IMR-90 (cell line): ENCODE results near the gene MB. TPM values are rescaled to one million over a fixed set of nuclear protein-coding genes. Genes with fewer than 3 reads are reported as not detected.
A peak's percentile ranks its signal among the peaks of the same experiment; 100 is the strongest.

Experiments used
- ATAC-seq: fragments of 200-7000 bp; cut with Tn5 transposase; 2 replicates; pipeline ENCODE4 v1.9.1; 2020; ENCODE audit warnings: low read depth, mild to moderate bottlenecking, moderate library complexity
- BruUV-seq: library from RNA; stranded (reverse); fragments of 400-500 nt; replicated peaks from 2 replicates; lab custom pipeline; 2021; lab: Mats Ljungman, UMichigan
- CTCF ChIA-PET: fragments of 300-600 bp; formaldehyde crosslinking; extraction: SDS; loops from one replicate; lab custom pipeline; 2021; ENCODE audit warnings: antibody characterized with exemption; lab: Yijun Ruan, JAX
- POLR2A ChIA-PET: fragments of 300-600 bp; sonication (Branson Sonifier 250); formaldehyde crosslinking; loops from one replicate; lab custom pipeline; 2022; ENCODE audit warnings: antibody characterized with exemption; ENCODE audit not compliant: unreplicated experiment; lab: Charles Lee
- DNase-seq: peaks from one replicate; pipeline ENCODE4 v3.0.0; 2013
- H2AFZ ChIP-seq: replicated peaks from 2 replicates; pipeline ENCODE3; 2013; ENCODE audit warnings: low read length, mild to moderate bottlenecking; ENCODE audit not compliant: poor library complexity
- H2AK5ac ChIP-seq: 2 replicates; pipeline ENCODE4 v1.6.1; 2013; ENCODE audit warnings: low read depth, low read length, inconsistent platforms
- H2AK9ac ChIP-seq: replicated peaks from 2 replicates; pipeline ENCODE3; 2013; ENCODE audit warnings: mild to moderate bottlenecking, low read depth, low read length, moderate library complexity; ENCODE audit not compliant: poor library complexity
- H2BK120ac ChIP-seq: 2 replicates; pipeline ENCODE4 v1.6.1; 2013; ENCODE audit warnings: low read depth, low read length, inconsistent platforms
- H2BK15ac ChIP-seq: 3 replicates; pipeline ENCODE4 v1.6.1; 2013; ENCODE audit warnings: low read depth, low read length, inconsistent platforms
- H2BK20ac ChIP-seq: 2 replicates; pipeline ENCODE4 v1.6.1; 2013; ENCODE audit warnings: low read depth, mild to moderate bottlenecking, inconsistent platforms, low read length, moderate library complexity
- H2BK5ac ChIP-seq: 2 replicates; pipeline ENCODE4 v1.6.1; 2013; ENCODE audit warnings: mild to moderate bottlenecking, low read depth, low read length, inconsistent platforms; ENCODE audit not compliant: poor library complexity, severe bottlenecking
- H3K14ac ChIP-seq: replicated peaks from 2 replicates; pipeline ENCODE4 v1.6.1; 2013; ENCODE audit warnings: low read depth, low read length, inconsistent platforms
- H3K18ac ChIP-seq: 2 replicates; pipeline ENCODE4 v1.6.1; 2013; ENCODE audit warnings: low read depth, low read length, control low read depth
- H3K23ac ChIP-seq: 2 replicates; pipeline ENCODE4 v1.6.1; 2013; ENCODE audit warnings: low read depth, low read length, inconsistent platforms
- H3K27ac ChIP-seq: 2 replicates; pipeline ENCODE4 v1.5.1; 2013; ENCODE audit warnings: mild to moderate bottlenecking, control low read depth, low read length; ENCODE audit not compliant: insufficient read depth
- H3K27me3 ChIP-seq: 2 replicates; pipeline ENCODE4 v1.6.1; 2013; ENCODE audit warnings: low read length; ENCODE audit not compliant: control insufficient read depth, insufficient read depth
- H3K36me3 ChIP-seq: 2 replicates; pipeline ENCODE4 v1.6.1; 2013; ENCODE audit warnings: low read length, mixed read lengths; ENCODE audit not compliant: control insufficient read depth, insufficient read depth
- H3K4ac ChIP-seq: 2 replicates; pipeline ENCODE4 v1.6.1; 2013; ENCODE audit warnings: low read depth, low read length, inconsistent platforms
- H3K4me1 ChIP-seq: 2 replicates; pipeline ENCODE4 v1.6.1; 2013; ENCODE audit warnings: low read length, mixed read lengths; ENCODE audit not compliant: control insufficient read depth, insufficient read depth
- H3K4me2 ChIP-seq: 2 replicates; pipeline ENCODE4 v1.6.1; 2013; ENCODE audit warnings: low read depth, mild to moderate bottlenecking, control low read depth, low read length, moderate library complexity
- H3K4me3 ChIP-seq: 2 replicates; pipeline ENCODE4 v1.5.1; 2013; ENCODE audit warnings: low read depth, mild to moderate bottlenecking, control low read depth, low read length, moderate library complexity; ENCODE audit not compliant: insufficient read depth
- H3K56ac ChIP-seq: 2 replicates; pipeline ENCODE4 v1.6.1; 2013; ENCODE audit warnings: low read length, inconsistent platforms; ENCODE audit not compliant: insufficient read depth; ENCODE audit errors: extremely low read depth
- H3K79me1 ChIP-seq, 2 experiments: 2 replicates each; pipeline ENCODE4 v1.6.1; 2013; ENCODE audit warnings: low read length in 2 of 2, inconsistent platforms in 1 of 2, low read depth in 1 of 2
- H3K9ac ChIP-seq: 2 replicates; pipeline ENCODE4 v1.6.1; 2013; ENCODE audit warnings: low read depth, low read length, control low read depth
- H3K9me1 ChIP-seq: 2 replicates; pipeline ENCODE4 v1.6.1; 2013; ENCODE audit warnings: low read length, inconsistent platforms; ENCODE audit not compliant: insufficient read depth
- H3K9me3 ChIP-seq: 2 replicates; pipeline ENCODE4 v1.6.1; 2013; ENCODE audit warnings: low read length; ENCODE audit not compliant: control insufficient read depth, insufficient read depth
- H4K20me1 ChIP-seq: 2 replicates; pipeline ENCODE4 v1.6.1; 2013; ENCODE audit warnings: low read length, inconsistent platforms; ENCODE audit not compliant: insufficient read depth
- H4K5ac ChIP-seq: 2 replicates; pipeline ENCODE4 v1.6.1; 2013; ENCODE audit warnings: mild to moderate bottlenecking, low read depth, low read length, control low read depth
- H4K8ac ChIP-seq, 2 experiments: 2 replicates each; pipeline ENCODE4 v1.6.1; 2013; ENCODE audit warnings: low read depth in 2 of 2, low read length in 2 of 2, control low read depth in 1 of 2, inconsistent platforms in 1 of 2
- H4K91ac ChIP-seq: 2 replicates; pipeline ENCODE4 v1.6.1; 2013; ENCODE audit warnings: low read depth, low read length, inconsistent platforms; ENCODE audit not compliant: insufficient read depth
- CEBPB ChIP-seq: IDR thresholded peaks from 2 replicates; pipeline ENCODE4 v1.6.1; 2012; ENCODE audit warnings: low read depth, low read length, improper control_type of control experiment
- CHD1 ChIP-seq: IDR thresholded peaks from 2 replicates; pipeline ENCODE4 v1.6.1; 2012; ENCODE audit warnings: low read depth, low read length, improper control_type of control experiment
- FOS ChIP-seq: fragments of 150-350 bp; IDR thresholded peaks from 2 replicates; pipeline ENCODE4 v1.6.1; 2016; ENCODE audit warnings: low read depth, low read length
- MAFK ChIP-seq: IDR thresholded peaks from 2 replicates; pipeline ENCODE4 v1.6.1; 2012; ENCODE audit warnings: low read depth, low read length, improper control_type of control experiment
- MAZ ChIP-seq: IDR thresholded peaks from 2 replicates; pipeline ENCODE4 v1.6.1; 2012; ENCODE audit warnings: low read depth, mild to moderate bottlenecking, low read length, improper control_type of control experiment, moderate library complexity, borderline replicate concordance
- MXI1 ChIP-seq: IDR thresholded peaks from 2 replicates; pipeline ENCODE4 v1.6.1; 2012; ENCODE audit warnings: low read depth, mild to moderate bottlenecking, low read length, moderate library complexity, borderline replicate concordance
- NFE2L2 ChIP-seq: fragments of 150-350 bp; IDR thresholded peaks from 2 replicates; pipeline ENCODE4 v1.6.1; 2016; ENCODE audit warnings: low read depth, mild to moderate bottlenecking, low read length
- RAD21 ChIP-seq: IDR thresholded peaks from 2 replicates; pipeline ENCODE4 v1.6.1; 2012; ENCODE audit warnings: low read length, improper control_type of control experiment
- RCOR1 ChIP-seq: IDR thresholded peaks from 2 replicates; pipeline ENCODE4 v1.6.1; 2012; ENCODE audit warnings: mild to moderate bottlenecking, low read length, improper control_type of control experiment; ENCODE audit not compliant: insufficient replicate concordance
- RFX5 ChIP-seq: IDR thresholded peaks from 2 replicates; pipeline ENCODE4 v1.8.0; 2012; ENCODE audit warnings: low read depth, mild to moderate bottlenecking, low read length, moderate library complexity
- SMC3 ChIP-seq: fragments of 150-350 bp; IDR thresholded peaks from 2 replicates; pipeline ENCODE4 v1.6.1; 2016; ENCODE audit warnings: low read depth, mild to moderate bottlenecking, antibody characterized with exemption, low read length, moderate library complexity
- USF2 ChIP-seq: fragments of 150-350 bp; IDR thresholded peaks from 2 replicates; pipeline ENCODE4 v1.6.1; 2017; ENCODE audit warnings: mild to moderate bottlenecking, antibody characterized with exemption, low read length, low read depth
- WGBS, 2 experiments: methylation state at CpG; one replicate each; pipeline versions ENCODE4 v1.1.5 to v1.1.7; 2013; ENCODE audit warnings: missing lambda C conversion rate in 2 of 2; ENCODE audit not compliant: insufficient read length in 1 of 2; ENCODE audit errors: extremely low coverage in 2 of 2; 5-methylcytosine and 5-hydroxymethylcytosine counted together
- dilution Hi-C: fragments of 300-500 bp; cut with HindIII; formaldehyde crosslinking; loops from one replicate; pipeline ENCODE4 v1.14.3; 2018; ENCODE audit warnings: low sequenced_read_pairs; ENCODE audit not compliant: unreplicated experiment
- in situ Hi-C: fragments of 300-500 bp; cut with MboI; formaldehyde crosslinking; loops from 3 replicates; pipeline ENCODE4 v1.14.3; 2019; ENCODE audit warnings: low sequenced_read_pairs, inconsistent platforms, mixed read lengths
- intact Hi-C: fragments of 100-400 bp; cut with micrococcal nuclease; formaldehyde crosslinking; loops from 2 replicates; pipeline ENCODE4 v1.10.0; 2022
- polyA plus RNA-seq, 3 experiments: library from polyadenylated mRNA; depleted of rRNA; stranded (reverse); fragments of >200 nt; gene quantifications; 2 replicates each; pipeline ENCODE4 v1.2.3, GENCODE V29; 2012; ENCODE audit warnings: low replicate concordance in 1 of 3
- total RNA-seq: library from RNA; depleted of rRNA; stranded (reverse); fragments of >200 nt; gene quantifications from 2 replicates; pipeline ENCODE4 v1.2.3, GENCODE V29; 2012
- TF ChIP-seq, protein P1 (sequence below): conservative IDR thresholded peaks from 2 replicates; pipeline ENCODE4 v1.5.1; 2012; ENCODE audit warnings: mild to moderate bottlenecking, low read depth, low read length, improper control_type of control experiment

MB gene
- total and polyA plus RNA-seq, 2 of the 4 experiments (the other 2 are of a cell fraction) = not detected

- Histone ChIP-seq H3K18ac (no peak overlapping the region; the same call in 1 of the 2 replicates), H4K91ac (peak overlapping the region; percentile 32; the same call in 1 of the 2 replicates), H3K14ac (peak overlapping the region; percentile 81), H3K36me3 (peaks cover 5% of the 10 kb centered on the region; the same call in 1 of the 2 replicates), H3K9me1 (peaks cover 7% of the 10 kb centered on the region), H2BK20ac (peak overlapping the region; percentile 24; the same call in 1 of the 2 replicates), H2AK5ac (peak overlapping the region; percentile 48), H3K79me1 (peaks cover 10 to 34% of the 10 kb centered on the region in 2 experiments), H4K8ac (peak overlapping the region in 1 of 2 experiments; percentile 94; a peak in 2 of 4 replicates), H4K5ac (0 out of 2 replicates have a peak overlapping the region, but pooled peaks have one; percentile 12), H3K27me3 (no peaks in the 10 kb centered on the region), H3K4ac (peak overlapping the region; percentile 61), H3K9me3 (peaks cover 3% of the 10 kb centered on the region; the same call in 1 of the 2 replicates), H3K4me3 (no peak overlapping the region), H2AFZ (no peak overlapping the region), H3K4me2 (peak overlapping the region; percentile 95; the same call in 1 of the 2 replicates), H2AK9ac (peak overlapping the region; percentile 20), H2BK5ac (no peak overlapping the region), H4K20me1 (no peaks in the 10 kb centered on the region), H2BK120ac (peak overlapping the region; percentile 91), H3K23ac (peak overlapping the region; percentile 73; the same call in 1 of the 2 replicates), H2BK15ac (no peak overlapping the region), H3K4me1 (peaks cover 10% of the 10 kb centered on the region), H3K9ac (peak overlapping the region; percentile 40; the same call in 1 of the 2 replicates), H3K27ac (no peak overlapping the region), H3K56ac (no peak overlapping the region)
- BruUV-seq = no TSS peak
- ChIA-PET CTCF (no interaction called here), POLR2A (no interaction called here)
- in situ Hi-C loops (no loop called here), intact Hi-C loops (loop anchor here (5.0 kb wide), 2 partner anchors 93 to 188 kb away; no protein-coding TSS in a partner anchor), dilution Hi-C loops (no loop called here)
- WGBS, 2 experiments = 85% methylated on average over 2 of the region's 7 CpGs; no CpG with 5 or more reads in 1 of the 2 experiments
- no peak for TF ChIP-seq USF2
- TF ChIP-seq CHD1 = no peak
- TF ChIP-seq RCOR1 = no peak
- no peak for TF ChIP-seq SMC3
- TF ChIP-seq RAD21 = no peak
- TF ChIP-seq CEBPB = no peak
- no peak for TF ChIP-seq MAFK
- TF ChIP-seq, protein P1, sequence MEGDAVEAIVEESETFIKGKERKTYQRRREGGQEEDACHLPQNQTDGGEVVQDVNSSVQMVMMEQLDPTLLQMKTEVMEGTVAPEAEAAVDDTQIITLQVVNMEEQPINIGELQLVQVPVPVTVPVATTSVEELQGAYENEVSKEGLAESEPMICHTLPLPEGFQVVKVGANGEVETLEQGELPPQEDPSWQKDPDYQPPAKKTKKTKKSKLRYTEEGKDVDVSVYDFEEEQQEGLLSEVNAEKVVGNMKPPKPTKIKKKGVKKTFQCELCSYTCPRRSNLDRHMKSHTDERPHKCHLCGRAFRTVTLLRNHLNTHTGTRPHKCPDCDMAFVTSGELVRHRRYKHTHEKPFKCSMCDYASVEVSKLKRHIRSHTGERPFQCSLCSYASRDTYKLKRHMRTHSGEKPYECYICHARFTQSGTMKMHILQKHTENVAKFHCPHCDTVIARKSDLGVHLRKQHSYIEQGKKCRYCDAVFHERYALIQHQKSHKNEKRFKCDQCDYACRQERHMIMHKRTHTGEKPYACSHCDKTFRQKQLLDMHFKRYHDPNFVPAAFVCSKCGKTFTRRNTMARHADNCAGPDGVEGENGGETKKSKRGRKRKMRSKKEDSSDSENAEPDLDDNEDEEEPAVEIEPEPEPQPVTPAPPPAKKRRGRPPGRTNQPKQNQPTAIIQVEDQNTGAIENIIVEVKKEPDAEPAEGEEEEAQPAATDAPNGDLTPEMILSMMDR = no peak
- TF ChIP-seq MXI1 = no peak
- TF ChIP-seq MAZ = no peak
- TF ChIP-seq RFX5 = no peak
- no peak for TF ChIP-seq FOS
- TF ChIP-seq NFE2L2 = no peak
- DNase-seq (no peak), ATAC-seq (no peak)
Measured at GRCh38 chr22:35649636-35650250, 32.6 kb upstream of the MB start.
